ENCODE data around the gene STIMATE.

Gene STIMATE

DNA sequence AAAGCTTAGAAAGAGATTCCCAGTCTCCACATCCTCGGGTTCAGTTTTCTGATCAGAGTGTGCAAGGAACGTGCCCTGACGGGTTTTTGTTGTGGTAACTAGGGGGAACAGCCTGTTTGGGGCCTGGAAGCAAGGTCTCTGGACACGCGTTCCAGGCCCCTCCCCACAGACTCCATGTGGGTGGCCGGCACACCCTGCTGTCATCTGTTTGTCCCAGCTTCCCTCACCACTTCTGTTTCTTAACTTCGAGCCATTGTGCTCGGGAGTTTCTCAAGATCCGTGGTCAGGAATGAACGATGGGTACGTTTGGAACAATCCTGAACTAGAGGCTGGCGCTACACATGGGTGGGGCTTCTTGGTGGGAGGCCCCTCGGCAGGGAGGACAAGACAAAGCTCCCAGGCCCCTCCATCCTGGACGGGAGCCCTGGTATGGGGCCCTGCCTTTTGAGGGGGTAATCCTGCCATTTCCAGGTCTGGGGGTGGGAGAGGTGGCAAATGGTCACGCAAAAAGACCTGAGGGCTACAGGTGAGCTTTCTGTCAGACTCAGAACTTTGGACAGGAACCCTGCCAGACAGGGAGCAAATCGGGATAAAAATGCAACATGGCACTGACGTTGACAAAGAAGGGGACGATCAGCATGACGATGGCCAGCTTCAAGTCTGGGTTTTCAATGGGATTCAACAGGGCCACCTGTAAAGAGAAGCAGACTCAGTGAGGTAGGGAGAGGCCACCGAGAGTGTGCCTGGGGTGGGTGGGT lies 54.1 kb downstream of the STIMATE start:
- no peak for DNase-seq (ENCODE audit: extremely low read depth in 1 of 2, low read depth in 1 of 2)

DNA sequence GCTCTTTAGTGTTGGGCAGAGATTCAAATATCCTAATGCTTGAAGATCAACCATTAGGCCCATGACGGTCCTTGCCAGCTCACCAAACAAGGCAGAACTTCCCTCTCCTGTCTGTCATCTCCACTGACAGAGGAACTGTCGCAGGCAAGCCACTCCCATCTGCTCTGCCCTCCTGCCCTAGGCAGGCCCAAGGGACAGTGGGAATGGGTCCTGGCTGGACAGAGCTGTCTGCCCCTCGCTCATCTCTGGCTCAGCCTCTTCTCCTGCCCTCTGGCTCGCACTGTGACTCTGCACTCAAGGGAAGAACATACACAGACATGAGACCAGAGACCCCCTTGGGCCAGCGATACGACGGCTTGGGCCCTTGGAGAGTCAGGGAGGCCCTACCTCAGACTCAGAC lies 54.9 kb downstream of the STIMATE start:
- no peak for DNase-seq (ENCODE audit: extremely low read depth in 1 of 2, low read depth in 1 of 2)

DNA sequence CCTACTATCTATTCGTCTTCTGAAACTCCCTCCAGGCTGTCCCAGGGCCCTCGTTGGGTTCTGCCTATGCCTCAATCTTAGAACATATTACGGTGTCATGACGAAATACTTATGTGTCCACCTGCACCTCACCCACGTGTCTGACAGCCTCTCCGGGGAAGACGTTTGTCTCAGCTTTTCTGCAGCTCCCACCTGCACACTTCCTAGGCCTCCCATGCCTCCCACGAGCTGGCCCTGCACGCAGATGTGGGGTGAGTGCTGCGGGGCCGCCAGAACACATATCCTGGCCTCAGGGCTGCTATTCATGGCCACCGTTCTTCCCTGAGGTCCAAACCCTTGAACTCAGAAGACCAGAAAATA lies 55.4 kb downstream of the STIMATE start:
- no peak for DNase-seq (ENCODE audit: extremely low read depth in 1 of 2, low read depth in 1 of 2)

DNA sequence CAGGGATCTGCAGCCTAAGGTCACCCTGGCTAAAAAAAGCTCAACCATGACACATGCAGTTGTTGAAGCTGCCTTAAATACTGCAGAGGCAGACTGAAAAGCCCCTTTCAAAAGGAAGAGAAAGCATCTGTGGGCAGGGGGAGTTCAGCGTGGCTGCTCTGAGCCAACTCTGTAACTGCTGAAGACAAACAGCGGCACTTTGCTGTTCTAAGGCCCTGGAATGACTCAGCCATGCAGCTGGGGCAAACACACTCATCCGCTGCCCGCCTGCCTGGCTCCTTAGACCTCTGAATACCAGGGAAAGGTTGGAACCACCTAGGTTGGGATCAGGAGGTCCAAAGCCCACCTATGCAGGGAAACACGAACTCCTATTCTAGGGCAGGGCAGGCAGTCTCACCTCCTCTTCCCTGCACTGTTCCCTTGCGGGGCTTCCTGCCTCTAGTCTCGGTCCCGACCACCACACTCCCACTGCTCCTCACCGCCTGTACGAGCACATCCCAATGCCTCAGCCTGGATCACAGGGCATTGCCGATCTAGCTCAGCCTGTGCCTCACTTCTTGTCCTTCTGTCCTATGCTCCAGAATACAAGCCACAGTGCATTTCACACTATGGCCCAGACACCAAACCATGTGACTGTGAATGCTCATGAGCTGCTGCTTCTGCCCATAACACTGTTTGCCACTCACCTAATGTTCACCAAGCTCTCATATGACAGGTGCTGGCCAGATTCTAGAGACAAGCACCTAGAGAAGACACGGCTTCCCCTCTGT lies 56.0 kb downstream of the STIMATE start:
- DNase-seq (ENCODE audit: extremely low read depth in 1 of 2, low read depth in 1 of 2) = no peak

DNA sequence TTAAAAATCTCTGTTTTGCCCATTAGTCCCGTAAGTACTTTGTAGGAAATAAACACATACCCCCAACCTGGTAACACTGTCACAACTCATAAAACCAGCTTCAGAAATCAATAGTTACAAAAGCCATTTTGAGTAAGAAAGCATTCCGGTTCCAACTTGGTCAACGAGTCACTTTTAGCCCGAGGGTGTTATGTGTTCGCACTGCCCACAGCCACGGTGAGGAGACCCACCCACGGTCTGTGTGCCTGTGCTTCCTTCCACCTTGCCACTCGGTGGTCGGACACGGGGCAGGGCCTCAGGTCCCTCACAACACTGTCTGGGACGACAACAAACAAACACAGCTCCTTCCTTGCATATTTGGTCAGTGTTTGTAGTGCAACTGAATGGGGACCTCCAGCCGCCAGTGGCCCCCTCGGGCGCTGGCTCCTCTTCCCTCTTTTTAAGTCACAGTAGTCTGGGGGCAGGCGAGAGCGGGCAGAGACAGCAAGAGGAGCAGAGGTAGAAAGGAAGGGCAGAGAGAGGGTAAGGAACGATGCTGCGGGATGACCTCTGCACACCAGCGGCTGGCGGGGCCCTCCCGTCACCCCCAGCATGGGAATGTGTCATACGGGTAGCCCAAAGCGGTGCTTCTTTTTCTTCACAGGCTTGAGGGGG lies 57.3 kb downstream of the STIMATE start:
- DNase-seq (ENCODE audit: extremely low read depth in 1 of 2, low read depth in 1 of 2) = no peak

DNA sequence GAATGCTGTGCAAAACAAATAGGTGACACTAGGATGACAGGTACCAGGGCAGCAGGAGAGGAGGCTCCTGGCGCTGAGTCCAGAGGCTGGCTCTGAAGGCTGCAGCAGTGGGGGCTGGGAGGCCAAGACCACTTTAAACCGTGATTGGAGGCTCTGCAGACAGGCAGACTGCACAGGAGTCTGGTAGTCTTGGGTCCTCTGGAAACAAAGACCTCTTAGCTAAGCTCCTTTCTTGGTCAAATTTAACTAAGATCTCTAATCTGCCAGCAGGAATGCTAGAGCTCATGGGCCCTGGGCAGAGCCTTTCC lies 58.1 kb downstream of the STIMATE start:
- DNase-seq (ENCODE audit: extremely low read depth in 1 of 2, low read depth in 1 of 2) = no peak

DNA sequence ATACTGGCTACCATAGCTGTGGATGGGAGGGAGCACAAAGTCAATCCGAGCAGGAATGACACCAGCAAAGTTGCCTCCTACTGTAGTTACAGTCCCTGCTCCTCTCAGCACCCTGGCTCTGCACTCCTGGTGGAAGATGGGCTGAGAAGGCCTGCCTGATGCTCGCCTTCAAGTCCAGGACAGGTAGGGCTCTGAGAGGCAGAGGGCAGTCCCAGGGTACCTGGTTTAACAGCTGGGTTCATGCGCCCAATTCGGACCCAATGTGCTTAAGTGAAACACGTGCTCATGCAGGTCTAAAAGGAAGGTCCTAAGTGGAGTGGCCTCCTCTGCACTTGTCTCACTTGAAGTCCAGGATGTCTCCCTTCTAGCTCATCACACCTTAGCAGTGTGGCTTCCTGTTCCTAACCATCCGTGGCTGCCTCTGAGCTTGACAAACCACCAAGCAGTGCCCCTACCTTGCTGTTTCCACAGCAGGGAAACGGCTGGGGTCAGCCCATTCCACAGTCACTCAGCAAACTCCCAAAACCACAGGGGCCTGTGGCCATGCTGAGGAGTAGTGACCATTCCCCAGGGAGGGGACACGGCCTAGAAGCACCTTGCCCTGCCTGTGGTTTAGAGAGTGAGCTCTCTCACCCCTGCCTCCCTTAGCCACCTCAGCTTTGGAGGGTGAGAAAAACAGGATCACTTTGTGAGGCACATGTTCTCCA lies 58.6 kb downstream of the STIMATE start:
- DNase-seq (ENCODE audit: extremely low read depth in 1 of 2, low read depth in 1 of 2) = no peak

DNA sequence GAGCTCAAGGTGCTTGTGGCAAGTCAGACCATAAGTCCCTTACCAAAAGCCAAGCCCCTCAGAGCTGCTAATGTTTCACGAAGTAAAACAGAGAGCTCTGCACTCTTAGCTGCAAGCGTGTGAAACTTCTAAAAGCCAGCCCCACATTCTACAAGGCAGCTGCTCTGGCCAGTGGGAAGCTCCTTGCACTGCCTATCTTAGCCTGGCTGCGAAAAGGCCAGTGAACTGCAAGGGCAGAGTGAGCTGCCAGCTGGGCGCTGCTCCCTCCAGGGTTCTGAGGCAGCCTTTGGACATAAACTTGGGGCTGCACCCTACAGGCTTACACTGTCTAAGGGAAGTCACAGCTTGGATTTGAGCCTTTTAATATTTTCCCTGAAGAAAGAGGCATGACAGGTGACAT lies 60.4 kb downstream of the STIMATE start:
- no peak for DNase-seq (ENCODE audit: extremely low read depth in 1 of 2, low read depth in 1 of 2)

DNA sequence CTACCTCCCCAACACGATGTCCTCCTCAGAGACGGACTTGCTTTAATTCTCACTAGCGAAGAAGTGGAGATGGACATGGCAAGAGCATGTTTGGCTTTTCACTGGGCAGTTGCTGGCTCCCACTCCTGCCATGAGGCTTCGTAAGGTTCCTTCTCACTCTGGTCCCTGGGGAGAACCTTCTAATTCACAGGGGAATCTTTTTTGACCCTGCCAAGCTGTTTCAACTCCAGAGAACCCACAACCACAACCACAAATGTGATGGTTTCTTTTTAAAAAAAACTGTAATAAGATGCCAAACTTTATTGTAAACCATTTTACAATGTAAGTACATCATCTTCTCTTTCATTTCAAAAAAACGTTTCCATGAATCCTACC lies 60.9 kb downstream of the STIMATE start:
- no peak for DNase-seq (ENCODE audit: extremely low read depth in 1 of 2, low read depth in 1 of 2)

DNA sequence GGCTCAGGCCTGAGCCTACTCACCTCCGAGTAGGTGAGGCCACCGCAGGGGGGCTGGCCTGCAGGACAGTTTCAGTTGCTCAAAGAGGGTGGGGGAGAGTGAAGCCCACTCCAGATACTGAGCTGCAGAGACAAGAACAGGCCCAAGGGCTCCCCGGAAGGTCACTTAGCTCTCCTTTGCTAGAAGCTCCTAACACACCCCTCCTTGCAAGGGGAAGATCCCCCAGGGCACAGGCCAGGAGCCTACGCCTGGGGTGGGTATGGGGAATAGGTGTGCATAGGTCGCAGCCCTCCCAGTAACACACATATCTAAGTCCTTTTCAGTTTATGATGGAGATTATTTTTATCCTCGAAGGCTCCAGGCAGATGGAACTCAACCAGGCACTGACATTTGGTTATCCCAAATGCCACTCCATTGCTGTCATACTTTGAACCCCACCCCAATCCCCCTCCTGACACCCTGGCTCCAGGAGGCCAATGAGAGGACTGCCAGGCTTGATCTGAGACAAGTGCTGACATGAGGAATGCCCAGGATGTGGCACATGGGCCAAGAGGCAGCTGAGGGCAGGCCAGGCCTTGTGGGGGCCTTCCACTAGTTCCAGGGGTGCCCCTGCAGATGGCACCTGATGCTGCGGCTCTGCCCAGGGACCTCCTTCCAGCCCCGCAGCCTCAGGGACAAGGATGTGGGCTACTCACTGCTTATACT lies 61.4 kb downstream of the STIMATE start:
- DNase-seq (ENCODE audit: extremely low read depth in 1 of 2, low read depth in 1 of 2) = no peak

DNA sequence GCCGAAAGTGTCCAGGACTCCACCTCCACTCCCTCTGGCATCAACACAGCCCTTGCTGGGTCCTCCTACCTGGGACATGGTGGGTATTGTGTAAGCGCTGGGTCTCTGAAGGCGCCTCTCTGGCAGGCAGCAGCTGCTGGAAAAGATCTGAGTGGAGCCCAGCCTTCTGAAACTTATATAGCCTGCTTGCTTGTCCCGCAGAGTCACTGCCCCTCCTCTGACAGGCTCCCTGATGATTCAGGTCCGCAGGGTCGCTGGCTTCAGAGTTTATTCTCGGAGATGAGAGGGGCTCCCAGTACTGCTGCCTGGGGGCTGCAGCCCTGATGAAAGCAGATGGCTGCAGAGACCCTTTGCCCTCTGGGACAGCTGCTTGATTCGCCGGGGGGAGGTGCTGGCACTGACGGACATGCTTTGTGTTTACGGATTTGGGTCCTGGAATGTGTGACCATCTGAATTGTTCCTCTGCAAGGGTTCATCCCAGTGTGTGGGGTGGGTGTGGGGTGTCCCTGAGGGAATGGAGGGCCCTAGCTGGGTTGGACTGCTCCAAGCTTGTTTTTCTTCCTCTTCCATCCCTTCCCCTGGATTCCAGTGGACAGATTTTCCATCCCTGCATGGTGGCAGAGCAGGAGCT lies 62.4 kb downstream of the STIMATE start, which contains the start of gene MUSTN1:
Gene MUSTN1, minus strand, starts transcription at position 149 of the 631 bp plus-strand sequence. Its CDS starts 71 bp downstream, at position 78.
- DNase-seq (ENCODE audit: extremely low read depth in 1 of 2, low read depth in 1 of 2) = no peak

DNA sequence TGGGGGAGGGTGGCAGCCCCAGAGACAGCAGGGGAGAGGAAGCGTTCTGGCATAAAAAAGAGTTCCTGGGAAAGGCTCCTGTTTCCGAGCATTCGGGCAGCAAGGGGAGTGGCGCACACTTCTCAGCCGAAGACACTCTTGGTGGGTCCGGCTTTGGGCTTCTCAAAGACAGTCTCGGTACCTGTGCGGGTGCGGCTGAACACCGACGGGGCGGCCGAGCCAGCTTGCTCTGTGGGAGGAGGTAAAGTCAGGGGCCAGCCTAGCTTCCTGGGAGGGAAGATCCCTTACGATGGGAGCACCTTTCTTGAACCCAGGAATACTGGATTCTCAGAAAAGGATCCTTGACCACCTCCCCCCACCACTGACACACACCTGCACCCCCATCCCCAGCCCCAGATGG lies 64.1 kb downstream of the STIMATE start:
- no peak for DNase-seq (ENCODE audit: extremely low read depth in 1 of 2, low read depth in 1 of 2)

DNA sequence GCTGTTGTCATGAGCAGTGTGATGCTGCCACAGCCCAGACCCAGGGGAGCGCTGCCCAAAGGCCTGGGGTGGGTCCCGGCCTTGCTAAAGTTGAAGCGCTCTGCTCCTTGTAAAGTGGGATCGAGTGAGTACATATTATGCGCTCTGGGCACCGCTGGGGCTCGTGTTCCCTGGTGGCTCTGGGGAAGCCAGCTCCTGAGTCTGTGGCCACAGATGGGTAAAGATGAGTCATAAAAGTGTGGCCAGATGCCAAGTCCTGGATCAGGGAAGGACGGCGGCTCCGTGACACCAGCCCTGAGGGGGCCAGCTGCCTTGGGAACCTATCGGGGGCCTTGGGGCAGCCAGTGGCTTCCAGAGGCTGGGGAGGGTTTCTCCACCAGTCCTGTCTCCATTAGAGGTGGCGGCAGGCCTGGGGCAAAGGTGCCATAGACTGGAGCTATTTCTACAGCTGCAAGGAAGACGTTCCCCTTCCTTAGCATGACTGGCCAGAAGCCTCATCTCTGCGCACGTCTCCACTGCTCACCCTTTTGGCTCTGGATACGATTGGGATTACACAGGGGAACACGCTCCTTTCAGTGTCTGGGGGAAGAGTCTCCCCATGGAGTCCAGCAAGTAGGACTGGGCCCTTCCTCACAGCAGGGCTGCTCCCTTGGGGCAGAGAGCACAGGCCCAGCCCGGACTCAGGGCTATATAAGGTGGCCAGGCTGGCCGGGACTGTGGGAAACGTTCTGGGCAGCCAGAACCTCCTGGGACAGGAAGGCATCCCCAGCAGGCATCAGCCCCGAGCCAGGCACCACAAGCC lies 65.6 kb downstream of the STIMATE start:
- no peak for DNase-seq (ENCODE audit: extremely low read depth in 1 of 2, low read depth in 1 of 2)

DNA sequence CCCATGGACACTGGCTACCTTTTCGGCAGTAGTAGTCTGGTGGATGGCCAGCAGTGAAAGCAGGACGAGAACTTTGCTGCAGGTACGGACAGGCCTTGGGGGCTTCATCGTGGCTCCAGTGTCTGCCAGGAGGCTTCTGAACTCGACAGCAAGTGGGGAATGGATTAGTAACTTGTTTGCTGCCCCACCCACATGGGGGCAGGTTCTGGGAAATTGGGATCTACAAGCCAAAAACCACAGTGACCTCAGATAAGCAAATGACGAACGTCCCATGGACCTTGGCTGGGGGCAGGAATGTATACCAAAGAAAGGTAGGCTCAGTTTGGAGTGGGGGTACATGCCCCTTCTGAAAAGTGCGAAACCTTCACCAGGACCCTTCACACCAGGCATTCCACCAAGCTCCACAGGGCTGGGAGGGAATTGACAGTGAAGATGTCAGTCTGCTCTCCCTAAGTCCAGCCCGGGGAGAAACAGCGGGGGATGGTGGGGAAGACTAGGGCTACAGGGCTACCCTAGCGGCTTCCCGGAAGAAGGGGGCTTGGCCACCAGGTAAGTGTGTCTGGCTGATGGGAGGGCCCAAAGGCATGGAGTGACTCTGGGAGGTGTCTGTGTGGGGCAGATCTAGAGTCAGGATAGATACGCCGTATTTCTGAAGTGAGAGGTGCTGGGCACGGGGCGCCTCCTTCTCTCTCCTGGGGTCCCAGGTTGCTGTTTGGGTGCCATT lies 66.7 kb downstream of the STIMATE start, which contains the start of gene ITIH4:
Gene ITIH4, minus strand, starts transcription at position 138 of the 724 bp plus-strand sequence. Its CDS starts 30 bp downstream, at position 108.
- DNase-seq (ENCODE audit: extremely low read depth in 1 of 2, low read depth in 1 of 2) = no peak

DNA sequence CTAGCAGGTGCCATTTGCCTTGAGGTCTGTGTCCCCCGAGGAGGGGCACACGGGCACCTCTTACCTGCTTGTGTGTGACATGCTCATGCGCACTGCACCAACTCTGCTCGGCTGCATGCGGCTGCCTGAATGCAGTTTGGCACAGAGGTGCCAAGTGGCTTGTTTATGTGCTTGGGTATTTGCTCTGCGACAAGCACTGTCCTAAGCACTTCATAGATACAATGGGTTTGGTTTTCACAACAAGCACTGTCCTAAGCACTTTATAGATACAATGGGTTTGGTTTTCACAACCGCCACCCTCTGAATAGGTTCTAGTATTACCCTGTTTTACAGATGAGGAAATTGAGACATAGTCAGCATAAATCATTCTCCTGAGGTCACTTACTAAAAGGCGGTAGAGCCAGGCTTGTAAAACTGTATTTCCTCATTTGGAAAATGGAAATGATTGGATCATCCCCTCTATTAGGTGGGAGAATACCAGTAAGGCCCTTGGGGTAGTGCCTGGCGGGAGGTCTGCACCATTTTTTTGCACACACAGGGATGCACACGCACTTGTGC lies 67.4 kb downstream of the STIMATE start:
- no peak for DNase-seq (ENCODE audit: extremely low read depth in 1 of 2, low read depth in 1 of 2)

DNA sequence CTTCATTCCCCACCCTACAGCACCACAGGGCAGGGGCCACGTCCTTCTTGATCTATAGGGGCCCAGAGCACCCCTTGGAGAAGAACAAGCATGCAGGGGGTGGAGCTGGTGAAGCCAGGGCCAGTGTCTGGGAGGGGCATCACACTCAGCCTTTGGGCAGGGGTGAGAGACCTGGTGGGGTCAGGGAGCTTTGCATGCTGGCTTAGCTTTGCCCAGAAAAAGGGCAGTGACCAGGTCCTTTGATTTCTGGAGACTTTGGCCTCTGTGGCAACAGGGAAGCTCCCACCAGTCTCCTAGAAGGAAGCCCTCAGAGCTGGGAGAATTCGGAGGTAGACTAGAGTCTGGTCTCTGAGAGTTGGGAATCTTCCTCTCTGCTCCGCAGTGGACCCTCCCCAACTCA lies 67.9 kb downstream of the STIMATE start:
- no peak for DNase-seq (ENCODE audit: extremely low read depth in 1 of 2, low read depth in 1 of 2)

DNA sequence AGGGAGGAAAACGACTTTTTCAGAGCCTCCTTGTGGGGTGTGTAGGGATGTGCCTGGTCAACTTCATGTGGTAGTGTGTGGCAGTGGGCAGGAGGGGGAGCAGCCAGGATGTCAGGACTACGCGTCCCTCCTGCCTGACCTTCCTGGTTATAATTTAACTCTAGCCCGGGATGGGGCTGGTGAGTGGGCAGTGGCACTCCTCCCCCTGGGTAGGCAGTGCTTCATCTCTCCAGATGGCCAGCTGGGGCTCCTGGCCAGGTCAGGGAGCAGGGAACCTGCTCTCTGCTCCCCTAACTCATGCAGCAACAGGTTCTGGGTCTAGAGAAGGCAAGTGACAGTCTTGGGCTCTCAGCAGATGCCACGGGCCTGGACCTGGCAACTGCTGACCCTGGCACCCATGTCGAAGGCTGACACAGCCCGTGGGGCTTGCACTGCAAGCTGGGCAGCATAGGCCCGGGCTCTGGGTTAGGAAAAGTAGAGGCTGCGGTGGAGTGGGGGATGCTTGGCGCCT lies 69.4 kb downstream of the STIMATE start:
- DNase-seq (ENCODE audit: extremely low read depth in 1 of 2, low read depth in 1 of 2) = no peak

DNA sequence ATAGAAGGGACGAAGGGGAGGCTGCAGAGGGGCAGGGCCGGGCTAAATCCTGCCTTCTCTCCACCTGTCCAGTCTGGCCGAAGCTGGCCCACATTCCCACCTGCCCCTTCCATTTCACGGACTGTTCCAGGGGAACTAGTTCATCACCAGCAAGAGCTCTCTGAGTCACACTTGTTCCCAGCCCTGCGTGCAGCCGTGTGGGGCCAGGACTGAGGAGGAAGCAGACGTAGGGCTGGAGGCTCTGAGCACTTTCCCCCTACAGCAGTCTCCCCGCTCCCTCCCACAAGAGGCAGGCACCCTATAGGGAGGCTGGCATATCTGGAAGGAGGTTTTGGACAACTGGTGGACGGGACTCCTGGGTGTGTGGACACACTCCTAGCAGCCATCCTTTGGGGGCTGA lies 69.9 kb downstream of the STIMATE start:
- DNase-seq (ENCODE audit: extremely low read depth in 1 of 2, low read depth in 1 of 2) = no peak
